RWPE1 (cell line): ENCODE results near the gene SLC25A33.

Source experiments
- CTCF ChIA-PET: fragments of 350-600 bp; sonication (Branson Sonifier 250); formaldehyde crosslinking; extraction: SDS; loops from one replicate; lab custom pipeline; 2021; lab: Yijun Ruan, JAX
- POLR2A ChIA-PET: fragments of 400-600 bp; formaldehyde crosslinking; extraction: SDS; loops from one replicate; lab custom pipeline; 2020; ENCODE audit warnings: antibody characterized with exemption; ENCODE audit not compliant: low non-redundant PET; lab: Yijun Ruan, JAX
- DNase-seq: peaks from one replicate; pipeline ENCODE4 v3.0.0; 2012; ENCODE audit warnings: low spot score
- H3K27ac ChIP-seq: fragments of 450-650 bp; 2 replicates; pipeline ENCODE4 v1.5.1; 2017
- TF ChIP-seq, protein P1 (sequence below): fragments of 450-650 bp; conservative IDR thresholded peaks from 2 replicates; pipeline ENCODE4 v1.5.1; 2017; ENCODE audit warnings: low read depth, mild to moderate bottlenecking

Gene SLC25A33

GRCh38 chr1:9630331-9631111 is 91.3 kb downstream of the SLC25A33 start:
- POLR2A ChIA-PET, result no interaction called here
- TF ChIP-seq, protein P1, sequence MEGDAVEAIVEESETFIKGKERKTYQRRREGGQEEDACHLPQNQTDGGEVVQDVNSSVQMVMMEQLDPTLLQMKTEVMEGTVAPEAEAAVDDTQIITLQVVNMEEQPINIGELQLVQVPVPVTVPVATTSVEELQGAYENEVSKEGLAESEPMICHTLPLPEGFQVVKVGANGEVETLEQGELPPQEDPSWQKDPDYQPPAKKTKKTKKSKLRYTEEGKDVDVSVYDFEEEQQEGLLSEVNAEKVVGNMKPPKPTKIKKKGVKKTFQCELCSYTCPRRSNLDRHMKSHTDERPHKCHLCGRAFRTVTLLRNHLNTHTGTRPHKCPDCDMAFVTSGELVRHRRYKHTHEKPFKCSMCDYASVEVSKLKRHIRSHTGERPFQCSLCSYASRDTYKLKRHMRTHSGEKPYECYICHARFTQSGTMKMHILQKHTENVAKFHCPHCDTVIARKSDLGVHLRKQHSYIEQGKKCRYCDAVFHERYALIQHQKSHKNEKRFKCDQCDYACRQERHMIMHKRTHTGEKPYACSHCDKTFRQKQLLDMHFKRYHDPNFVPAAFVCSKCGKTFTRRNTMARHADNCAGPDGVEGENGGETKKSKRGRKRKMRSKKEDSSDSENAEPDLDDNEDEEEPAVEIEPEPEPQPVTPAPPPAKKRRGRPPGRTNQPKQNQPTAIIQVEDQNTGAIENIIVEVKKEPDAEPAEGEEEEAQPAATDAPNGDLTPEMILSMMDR, result no peak
- no peak overlapping the region for H3K27ac ChIP-seq
- no peak for DNase-seq
- CTCF ChIA-PET, result interaction anchor here (0.6 kb wide), 1 partner anchor 862 kb away, joined by 4 read pairs; no protein-coding TSS in a partner anchor

DNA sequence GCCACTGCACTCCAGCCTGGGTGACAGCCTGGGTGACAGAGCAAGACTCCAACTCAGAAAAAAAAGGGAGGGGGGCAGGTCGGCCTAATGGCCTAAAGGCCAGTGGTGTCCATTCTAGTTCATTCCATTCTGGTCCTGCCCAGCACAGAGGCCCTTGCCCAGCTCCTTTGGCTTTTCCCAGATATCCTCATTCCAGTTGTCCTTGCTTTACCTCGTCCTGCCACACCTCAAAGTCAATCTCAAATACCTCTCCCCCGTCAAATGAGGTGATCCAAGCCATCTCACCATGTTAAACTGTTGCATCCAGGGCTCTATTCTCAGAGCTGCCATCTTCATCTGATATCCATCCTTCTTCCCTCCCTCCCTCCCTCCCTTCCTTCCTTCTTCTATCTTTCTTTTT is 92.3 kb downstream of the SLC25A33 start:
- no peak for DNase-seq
- TF ChIP-seq, protein P1, result no peak
- ChIA-PET POLR2A (no interaction called here), CTCF (no interaction called here)
- no peak overlapping the region for H3K27ac ChIP-seq

- CTCF ChIA-PET, result no interaction called here
- no peak overlapping the region for H3K27ac ChIP-seq
- no peak for DNase-seq
- TF ChIP-seq, protein P1, result no peak
- POLR2A ChIA-PET, result no interaction called here
Measured at GRCh38 chr1:9633493-9633892, 94.2 kb downstream of the SLC25A33 start.

GRCh38 chr1:9634582-9634981 is 95.3 kb downstream of the SLC25A33 start:
- POLR2A ChIA-PET, result interaction anchor here (0.6 kb wide), 1 partner anchor 10 kb away, joined by 4 read pairs; no protein-coding TSS in a partner anchor

More at GRCh38 chr1:9634582-9634981, 95.3 kb downstream of the SLC25A33 start:
- TF ChIP-seq, protein P1, result no peak
- no peak overlapping the region for H3K27ac ChIP-seq
- CTCF ChIA-PET, result interaction anchor here (0.7 to 1.1 kb wide), 4 partner anchors 8 to 576 kb away, joined by 3 to 7 read pairs (median 3); partner anchors contain the start of gene KIF1B
- DNase-seq, result no peak
